Coronary artery (tissue), 2 donors: ENCODE results near the gene SP140.
"Not testable (repeated sequence)": the region's sequence is repeated elsewhere in the genome, so short reads cannot be mapped to it uniquely, and the experiment has no call there.

ENCODE experiments used
- DNase-seq: peaks from one replicate; pipeline ENCODE4 v3.0.0-alpha.2; 2017; ENCODE audit warnings: low spot score
- H3K27ac ChIP-seq, 2 donors: fragments of 200-600 bp; sonication (generic); one replicate each; pipeline ENCODE4 v1.5.1; 2016 to 2019
- H3K4me3 ChIP-seq: fragments of 200-600 bp; sonication (generic); 2 replicates; pipeline ENCODE4 v1.5.1; 2016; ENCODE audit warnings: mild to moderate bottlenecking, moderate library complexity
- TF ChIP-seq, protein P1 (sequence below): fragments of 200-600 bp; sonication (generic); IDR thresholded peaks from one replicate; pipeline ENCODE4 v1.5.1; 2019; ENCODE audit warnings: antibody characterized with exemption

Gene SP140

DNA sequence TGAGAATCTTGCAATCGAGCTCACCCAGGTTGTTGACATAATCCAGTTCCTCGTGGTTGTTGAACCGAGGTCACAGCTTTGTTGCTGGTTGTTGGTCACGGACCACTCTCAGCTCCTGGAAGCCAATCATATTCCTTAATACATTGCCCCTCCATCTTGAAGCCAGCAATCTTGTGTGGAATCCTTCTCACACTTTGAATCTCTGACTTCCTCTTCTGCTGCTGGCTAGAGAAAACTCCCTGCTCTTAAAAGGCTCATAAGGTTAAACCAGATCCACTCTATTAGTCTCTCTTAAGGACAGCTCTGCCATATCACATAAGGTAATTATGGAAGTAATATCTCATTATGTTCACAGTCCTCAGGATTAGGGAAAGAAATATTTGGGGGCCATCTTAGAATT is 41.1 kb downstream of the SP140 start:
- H3K4me3 ChIP-seq = no peak overlapping the region
- TF ChIP-seq, protein P1, sequence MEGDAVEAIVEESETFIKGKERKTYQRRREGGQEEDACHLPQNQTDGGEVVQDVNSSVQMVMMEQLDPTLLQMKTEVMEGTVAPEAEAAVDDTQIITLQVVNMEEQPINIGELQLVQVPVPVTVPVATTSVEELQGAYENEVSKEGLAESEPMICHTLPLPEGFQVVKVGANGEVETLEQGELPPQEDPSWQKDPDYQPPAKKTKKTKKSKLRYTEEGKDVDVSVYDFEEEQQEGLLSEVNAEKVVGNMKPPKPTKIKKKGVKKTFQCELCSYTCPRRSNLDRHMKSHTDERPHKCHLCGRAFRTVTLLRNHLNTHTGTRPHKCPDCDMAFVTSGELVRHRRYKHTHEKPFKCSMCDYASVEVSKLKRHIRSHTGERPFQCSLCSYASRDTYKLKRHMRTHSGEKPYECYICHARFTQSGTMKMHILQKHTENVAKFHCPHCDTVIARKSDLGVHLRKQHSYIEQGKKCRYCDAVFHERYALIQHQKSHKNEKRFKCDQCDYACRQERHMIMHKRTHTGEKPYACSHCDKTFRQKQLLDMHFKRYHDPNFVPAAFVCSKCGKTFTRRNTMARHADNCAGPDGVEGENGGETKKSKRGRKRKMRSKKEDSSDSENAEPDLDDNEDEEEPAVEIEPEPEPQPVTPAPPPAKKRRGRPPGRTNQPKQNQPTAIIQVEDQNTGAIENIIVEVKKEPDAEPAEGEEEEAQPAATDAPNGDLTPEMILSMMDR = no peak
- no peak for DNase-seq
- no peak overlapping the region for H3K27ac ChIP-seq

DNA sequence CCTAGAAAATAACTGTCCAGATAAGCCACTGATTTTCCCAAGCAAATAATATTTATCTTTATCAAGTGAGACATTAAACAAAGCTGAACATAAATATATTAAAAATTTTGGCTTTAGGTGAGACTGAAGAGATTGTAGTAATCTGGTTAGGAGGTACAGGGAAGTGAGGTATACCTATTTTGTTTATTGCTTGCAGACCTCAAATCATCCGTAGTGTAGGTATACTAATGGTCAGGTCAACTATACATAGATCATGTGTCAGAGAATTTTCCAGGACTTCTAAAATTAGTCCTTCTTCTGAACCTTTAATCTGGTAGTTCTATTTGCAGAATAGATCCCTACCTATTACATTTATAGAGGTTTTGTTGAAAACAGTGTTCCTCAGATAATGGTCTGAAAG is 41.5 kb downstream of the SP140 start:
- TF ChIP-seq, protein P1 = no peak
- no peak for DNase-seq
- H3K27ac ChIP-seq = no peak overlapping the region

DNA sequence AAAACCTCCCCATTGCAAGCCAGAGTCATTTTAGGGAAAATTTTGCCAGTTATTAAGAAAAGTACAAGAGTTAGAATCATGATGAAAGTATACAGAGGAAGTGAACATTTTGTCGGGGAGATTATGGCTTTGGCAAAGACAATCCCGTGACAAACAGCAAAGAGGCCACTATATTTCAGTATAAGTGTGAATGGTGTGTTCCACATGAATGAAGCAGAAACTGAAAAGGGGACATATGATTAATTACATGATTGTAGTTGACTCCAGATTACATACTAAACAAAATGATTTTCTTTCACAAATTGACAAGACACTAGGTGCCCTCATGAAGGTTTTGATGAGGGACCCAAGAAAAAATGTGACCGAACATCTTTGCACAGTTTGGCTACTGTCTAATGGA is 42.0 kb downstream of the SP140 start:
- no peak overlapping the region for H3K27ac ChIP-seq
- TF ChIP-seq, protein P1 = no peak
- DNase-seq = no peak
- no peak overlapping the region for H3K4me3 ChIP-seq

More for the DNA sequence above, 41.5 kb downstream of the SP140 start:
- no peak overlapping the region for H3K4me3 ChIP-seq

DNA sequence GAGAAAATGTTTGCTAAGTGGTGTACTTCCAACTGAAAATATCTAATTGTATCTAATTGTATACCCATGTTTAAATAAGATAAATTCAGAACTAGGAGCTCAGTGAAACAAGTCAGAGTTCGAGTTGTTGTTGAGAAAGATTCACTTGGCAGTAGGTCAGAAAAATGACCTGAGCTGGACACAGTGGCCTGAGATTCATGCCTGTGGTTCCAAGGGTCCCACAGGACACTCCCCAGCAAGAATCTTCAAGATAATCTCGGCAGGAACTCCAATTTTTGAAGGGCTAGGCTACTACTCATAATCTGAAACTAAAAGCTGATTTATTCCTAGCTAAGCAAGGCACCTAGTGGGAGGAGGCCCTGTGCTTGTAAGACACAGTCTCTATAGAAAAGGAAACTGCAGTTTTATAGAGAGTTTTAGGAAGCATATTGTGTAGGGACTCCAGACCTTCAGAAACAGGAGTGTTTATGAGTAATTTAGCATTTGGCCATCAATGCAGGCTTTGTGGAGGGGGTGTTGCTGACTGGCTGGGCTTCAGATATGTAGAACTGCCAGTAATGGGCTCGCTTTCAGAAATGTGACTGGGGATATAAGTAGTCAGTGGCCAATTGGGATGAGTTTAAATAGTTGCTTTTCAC is 43.2 kb downstream of the SP140 start:
- Histone ChIP-seq H3K27ac (no peak overlapping the region), H3K4me3 (no peak overlapping the region)
- no peak for DNase-seq
- TF ChIP-seq, protein P1 = no peak

DNA sequence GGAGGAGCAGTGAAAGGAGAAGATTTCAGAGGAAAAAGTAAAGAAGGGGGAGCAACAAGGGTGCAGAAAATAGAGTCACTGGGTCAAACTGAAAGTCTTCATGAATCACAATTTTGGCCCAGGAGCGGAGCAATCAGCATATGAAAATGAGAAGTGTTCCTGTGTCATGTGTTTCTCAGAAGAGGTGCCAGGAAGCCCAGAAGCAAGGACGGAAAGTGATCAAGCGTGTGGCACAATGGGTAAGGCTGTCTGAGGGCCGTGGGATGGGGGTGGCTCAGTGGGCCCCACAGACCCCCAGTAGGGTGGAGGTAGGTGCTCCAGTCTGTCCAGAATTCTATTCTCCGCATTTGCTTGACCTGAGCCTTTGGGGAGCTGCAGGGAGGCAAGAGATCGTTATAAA is 44.2 kb downstream of the SP140 start:
- Histone ChIP-seq H3K4me3 (no peak overlapping the region), H3K27ac (no peak overlapping the region)
- TF ChIP-seq, protein P1 = no peak
- no peak for DNase-seq

DNA sequence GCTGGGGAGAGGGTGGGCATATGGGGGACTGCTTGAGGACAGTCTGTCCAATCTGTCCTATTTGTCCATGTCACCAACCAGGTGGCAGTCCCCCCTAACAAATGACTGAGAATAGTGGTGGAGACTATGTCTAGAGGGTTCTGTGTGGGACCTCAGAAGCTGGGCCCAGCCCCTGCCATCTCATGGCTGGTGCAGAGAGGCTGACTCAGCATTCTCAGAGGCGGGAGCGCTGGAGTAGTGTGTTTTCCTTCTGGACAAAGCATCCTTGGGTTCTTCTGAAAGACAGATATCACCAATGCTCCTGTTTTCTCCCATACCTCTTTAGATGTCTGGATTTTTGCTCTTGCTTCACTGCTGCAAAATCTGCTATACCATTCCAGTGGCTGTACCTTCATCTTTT is 57.4 kb downstream of the SP140 start:
- DNase-seq = no peak

DNA sequence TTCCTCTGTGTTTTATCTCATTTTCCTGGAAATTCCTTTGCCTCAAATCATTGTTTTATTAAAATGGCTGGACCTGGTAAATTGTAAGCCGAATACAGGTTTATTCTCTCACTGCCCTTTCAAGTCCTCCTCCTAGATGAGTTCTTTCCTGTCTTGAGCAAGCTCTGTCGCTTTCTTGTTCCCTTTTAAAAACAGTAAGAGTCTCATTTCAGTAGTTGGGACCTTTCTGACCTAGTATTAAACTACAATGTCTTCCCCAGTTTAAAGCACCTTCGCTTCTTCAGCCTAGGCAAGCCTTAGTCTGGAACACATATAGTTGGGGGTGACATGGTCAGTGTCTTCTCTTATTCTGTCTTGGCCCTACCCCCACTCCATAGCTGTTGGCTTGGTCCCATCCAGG is 60.5 kb downstream of the SP140 start:
- DNase-seq = no peak
- TF ChIP-seq, protein P1 = no peak
- H3K4me3 ChIP-seq = no peak overlapping the region
- H3K27ac ChIP-seq = no peak overlapping the region

More for the DNA sequence above, 57.4 kb downstream of the SP140 start:
- TF ChIP-seq, protein P1 = no peak
- Histone ChIP-seq H3K4me3 (no peak overlapping the region), H3K27ac (no peak overlapping the region)

DNA sequence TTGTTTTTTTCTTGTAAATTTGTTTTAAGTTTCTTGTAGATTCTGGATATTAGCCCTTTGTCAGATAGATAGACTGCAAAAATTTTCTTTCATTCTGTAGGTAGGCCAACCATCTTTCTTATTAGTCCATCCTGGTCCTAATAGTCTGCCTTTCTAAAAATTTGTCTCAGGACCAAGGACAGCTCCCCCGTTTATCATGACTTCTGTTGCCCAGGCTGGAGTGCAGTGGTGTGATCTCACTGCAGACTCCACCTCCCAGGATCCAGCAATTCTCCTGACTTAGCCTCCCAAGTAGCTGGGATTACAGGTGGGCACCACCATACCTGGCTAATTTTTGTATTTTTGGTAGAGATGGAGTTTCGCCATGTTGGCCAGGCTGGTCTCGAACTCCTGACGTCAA is 63.8 kb downstream of the SP140 start:
- not testable (repeated sequence) for H3K27ac ChIP-seq, H3K4me3 ChIP-seq, DNase-seq
